HepG2 (cell line): ENCODE data around the gene AGRN. TPM values are rescaled to one million over a fixed set of nuclear protein-coding genes. Genes with fewer than 3 reads are reported as not detected.
A peak's percentile ranks its signal among the peaks of the same experiment; 100 is the strongest.

Experiments
- CBX1 ChIP-seq: IDR thresholded peaks from one replicate; pipeline ENCODE4 v1.6.1; 2016; ENCODE audit warnings: antibody characterized with exemption, low read depth
- GABPB1 ChIP-seq: IDR thresholded peaks from 2 replicates; pipeline ENCODE4 v1.6.1; 2016; ENCODE audit warnings: mild to moderate bottlenecking, missing genetic modification reagents, moderate library complexity, missing compliant biosample characterization
- GLI4 ChIP-seq: sonication (generic); formaldehyde crosslinking; IDR thresholded peaks from 2 replicates; pipeline ENCODE4 v1.5.1; 2020; ENCODE audit warnings: missing genetic modification reagents, mild to moderate bottlenecking, moderate library complexity, borderline replicate concordance
- MAF1 ChIP-seq: sonication (generic); formaldehyde crosslinking; IDR thresholded peaks from 2 replicates; pipeline ENCODE4 v1.5.0; 2020; ENCODE audit warnings: missing genetic modification reagents, borderline replicate concordance
- MEIS2 ChIP-seq: sonication (generic); formaldehyde crosslinking; IDR thresholded peaks from 2 replicates; pipeline ENCODE4 v1.9.0; 2021; ENCODE audit warnings: mild to moderate bottlenecking, missing genetic modification reagents
- NRL ChIP-seq: sonication (generic); formaldehyde crosslinking; IDR thresholded peaks from 2 replicates; pipeline ENCODE4 v1.5.0; 2020; ENCODE audit warnings: missing genetic modification reagents, mild to moderate bottlenecking, moderate library complexity, borderline replicate concordance
- POLR2G ChIP-seq: fragments of 200-400 bp; formaldehyde crosslinking; IDR thresholded peaks from 2 replicates; pipeline ENCODE4 v1.6.1; 2018; ENCODE audit warnings: mild to moderate bottlenecking, low read depth, low read length, moderate library complexity
- RXRB ChIP-seq: IDR thresholded peaks from 2 replicates; pipeline ENCODE4 v1.6.1; 2016; ENCODE audit warnings: borderline replicate concordance, missing genetic modification reagents, missing compliant biosample characterization
- SP5 ChIP-seq: IDR thresholded peaks from 2 replicates; pipeline ENCODE4 v1.6.1; 2016; ENCODE audit warnings: low read depth, borderline replicate concordance
- ZFP1 ChIP-seq: IDR thresholded peaks from 2 replicates; pipeline ENCODE4 v1.6.1; 2016
- ZNF383 ChIP-seq: sonication (generic); formaldehyde crosslinking; IDR thresholded peaks from 2 replicates; pipeline ENCODE4 v1.4.0; 2020; ENCODE audit warnings: missing genetic modification reagents, mild to moderate bottlenecking, borderline replicate concordance
- ZNF446 ChIP-seq: sonication (generic); formaldehyde crosslinking; IDR thresholded peaks from 2 replicates; pipeline ENCODE4 v1.5.0; 2020; ENCODE audit warnings: mild to moderate bottlenecking, missing genetic modification reagents
- ZNF652 ChIP-seq: IDR thresholded peaks from 2 replicates; pipeline ENCODE4 v1.6.1; 2016; ENCODE audit warnings: low read depth, borderline replicate concordance
- ZNF781 ChIP-seq: sonication (generic); formaldehyde crosslinking; IDR thresholded peaks from 2 replicates; pipeline ENCODE4 v1.5.1; 2020; ENCODE audit warnings: borderline replicate concordance, mild to moderate bottlenecking, missing genetic modification reagents; ENCODE audit errors: not compliant biosample characterization
- ZNF792 ChIP-seq: IDR thresholded peaks from 2 replicates; pipeline ENCODE4 v1.6.1; 2016
- ZSCAN25 ChIP-seq: sonication (generic); formaldehyde crosslinking; IDR thresholded peaks from 2 replicates; pipeline ENCODE4 v1.8.0; 2022; ENCODE audit warnings: mild to moderate bottlenecking, missing genetic modification reagents
- ZSCAN29 ChIP-seq: sonication (generic); formaldehyde crosslinking; conservative IDR thresholded peaks from 2 replicates; pipeline ENCODE4 v1.4.0; 2020; ENCODE audit warnings: mild to moderate bottlenecking, missing genetic modification reagents
- polyA plus RNA-seq, 8 experiments: library from polyadenylated mRNA; depleted of rRNA in 3 of 8; stranded (reverse) in 7 of 8; unstranded in 1 of 8; fragments of >200 nt; fragmentation: Illumina TruSeq in 4 of 8; extraction: Trizol in 4 of 8; gene quantifications; 2 replicates each; pipeline versions ENCODE4 v1.2.1 to v1.2.3, GENCODE V29; 2011 to 2016; ENCODE audit warnings: low read depth in 4 of 8, missing spikeins in 1 of 8, mixed read lengths in 1 of 8; ENCODE audit not compliant: insufficient read depth in 1 of 8
- total RNA-seq, 5 experiments: library from RNA; depleted of rRNA; stranded (reverse); fragments of >200 nt; fragmentation: Illumina TruSeq; extraction: Trizol; gene quantifications; 2 replicates each; pipeline ENCODE4 v1.2.3, GENCODE V29; 2016; ENCODE audit warnings: low read depth in 1 of 5
- TF ChIP-seq, protein P1 (sequence below), 2 experiments: sonication (generic) in 1 of 2; formaldehyde crosslinking in 1 of 2; IDR thresholded peaks; 2 replicates each; pipeline versions ENCODE4 v1.4.0 to v1.6.1; 2016 to 2020; ENCODE audit warnings: borderline replicate concordance in 1 of 2, low read depth in 1 of 2, mild to moderate bottlenecking in 1 of 2, missing genetic modification reagents in 1 of 2
- TF ChIP-seq, protein P2 (sequence below): sonication (generic); formaldehyde crosslinking; IDR thresholded peaks from 2 replicates; pipeline ENCODE4 v1.4.0; 2020; ENCODE audit warnings: mild to moderate bottlenecking, missing genetic modification reagents
- TF ChIP-seq, protein P3 (sequence below): sonication (generic); formaldehyde crosslinking; IDR thresholded peaks from 2 replicates; pipeline ENCODE4 v1.5.0; 2020; ENCODE audit warnings: missing genetic modification reagents
- TF ChIP-seq, protein P4 (sequence below): sonication (generic); formaldehyde crosslinking; IDR thresholded peaks from 2 replicates; pipeline ENCODE4 v1.5.0; 2020; ENCODE audit warnings: mild to moderate bottlenecking, missing genetic modification reagents

Gene AGRN
- total and polyA plus RNA-seq, 2 of the 13 experiments (the other 11 are each of a cell fraction or from before 2014, with no cell fraction given), result 29.8 to 65.2 TPM

DNA sequence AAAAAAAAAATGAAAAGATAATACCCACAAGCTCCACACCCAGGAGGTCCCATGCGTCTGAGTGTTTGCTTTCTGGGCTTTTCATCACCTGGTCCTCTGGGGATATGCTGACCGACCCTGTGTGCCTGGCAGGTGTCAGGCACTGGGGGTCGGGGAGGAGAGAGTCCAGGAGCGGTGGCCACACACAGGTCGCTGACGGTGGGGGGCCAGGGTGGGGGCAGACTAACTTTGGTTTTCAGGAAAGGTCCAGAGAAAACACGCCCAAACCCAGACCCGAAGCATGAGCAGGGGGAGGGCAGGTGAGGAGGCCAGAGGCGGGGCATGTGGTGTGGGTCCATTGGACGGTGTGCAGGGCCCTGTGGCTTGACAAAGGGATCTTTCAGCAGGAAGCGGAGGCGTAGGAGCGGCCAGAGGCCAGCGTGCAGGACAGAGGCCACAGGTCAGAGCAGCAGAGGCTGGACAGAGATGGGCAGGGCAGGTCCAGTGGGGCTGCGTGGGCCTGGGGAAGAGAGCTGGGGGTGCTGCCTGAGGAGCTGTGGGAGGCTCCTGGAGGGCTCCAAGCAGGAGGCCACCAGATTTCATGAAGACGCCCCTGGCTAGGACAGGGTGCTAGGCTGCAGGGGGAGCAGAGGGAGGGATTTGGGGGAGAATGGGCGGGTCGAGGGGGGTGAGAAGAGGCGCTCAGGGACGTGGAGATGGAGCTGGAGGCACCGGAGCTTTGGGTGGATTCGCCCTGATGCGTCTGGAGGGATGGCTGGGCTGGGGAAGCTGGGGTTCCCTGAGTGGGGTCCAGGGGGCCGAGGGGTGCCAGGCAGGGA is 38.4 kb downstream of the AGRN start (continued):
- TF ChIP-seq, protein P1, sequence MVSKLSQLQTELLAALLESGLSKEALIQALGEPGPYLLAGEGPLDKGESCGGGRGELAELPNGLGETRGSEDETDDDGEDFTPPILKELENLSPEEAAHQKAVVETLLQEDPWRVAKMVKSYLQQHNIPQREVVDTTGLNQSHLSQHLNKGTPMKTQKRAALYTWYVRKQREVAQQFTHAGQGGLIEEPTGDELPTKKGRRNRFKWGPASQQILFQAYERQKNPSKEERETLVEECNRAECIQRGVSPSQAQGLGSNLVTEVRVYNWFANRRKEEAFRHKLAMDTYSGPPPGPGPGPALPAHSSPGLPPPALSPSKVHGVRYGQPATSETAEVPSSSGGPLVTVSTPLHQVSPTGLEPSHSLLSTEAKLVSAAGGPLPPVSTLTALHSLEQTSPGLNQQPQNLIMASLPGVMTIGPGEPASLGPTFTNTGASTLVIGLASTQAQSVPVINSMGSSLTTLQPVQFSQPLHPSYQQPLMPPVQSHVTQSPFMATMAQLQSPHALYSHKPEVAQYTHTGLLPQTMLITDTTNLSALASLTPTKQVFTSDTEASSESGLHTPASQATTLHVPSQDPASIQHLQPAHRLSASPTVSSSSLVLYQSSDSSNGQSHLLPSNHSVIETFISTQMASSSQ (IDR thresholded peaks at IDR 0.05; ENCODE audit: low read depth), result 0 out of 2 replicates have a peak, but pooled peaks have one; percentile 29
- TF ChIP-seq, protein P1 (CRISPR knock-in tag; IDR thresholded peaks at IDR 0.05; ENCODE audit: borderline replicate concordance), result peak; percentile 39; the same call in 1 of the 2 replicates
- TF ChIP-seq, protein P2, sequence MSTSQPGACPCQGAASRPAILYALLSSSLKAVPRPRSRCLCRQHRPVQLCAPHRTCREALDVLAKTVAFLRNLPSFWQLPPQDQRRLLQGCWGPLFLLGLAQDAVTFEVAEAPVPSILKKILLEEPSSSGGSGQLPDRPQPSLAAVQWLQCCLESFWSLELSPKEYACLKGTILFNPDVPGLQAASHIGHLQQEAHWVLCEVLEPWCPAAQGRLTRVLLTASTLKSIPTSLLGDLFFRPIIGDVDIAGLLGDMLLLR (CRISPR knock-in tag), result peak; percentile 80; the same call in 1 of the 2 replicates
- TF ChIP-seq NRL (CRISPR knock-in tag), result peak; percentile 14; the same call in 1 of the 2 replicates
- peak; percentile 52; the same call in 1 of the 2 replicates for TF ChIP-seq MEIS2 (CRISPR knock-in tag)
- peak; percentile 91 for TF ChIP-seq SP5 (CRISPR knock-in tag)
- TF ChIP-seq MAF1 (CRISPR knock-in tag), result 0 out of 2 replicates have a peak, but pooled peaks have one; percentile 23
- peak; percentile 81; the same call in 1 of the 2 replicates for TF ChIP-seq GLI4 (CRISPR knock-in tag)
- TF ChIP-seq RXRB (CRISPR knock-in tag), result peak; percentile 40; the same call in 1 of the 2 replicates
- TF ChIP-seq ZNF652 (CRISPR knock-in tag), result peak; percentile 10; the same call in 1 of the 2 replicates
- TF ChIP-seq ZSCAN29 (CRISPR knock-in tag), result 0 out of 2 replicates have a peak, but pooled peaks have one; percentile 22
- TF ChIP-seq, protein P3, sequence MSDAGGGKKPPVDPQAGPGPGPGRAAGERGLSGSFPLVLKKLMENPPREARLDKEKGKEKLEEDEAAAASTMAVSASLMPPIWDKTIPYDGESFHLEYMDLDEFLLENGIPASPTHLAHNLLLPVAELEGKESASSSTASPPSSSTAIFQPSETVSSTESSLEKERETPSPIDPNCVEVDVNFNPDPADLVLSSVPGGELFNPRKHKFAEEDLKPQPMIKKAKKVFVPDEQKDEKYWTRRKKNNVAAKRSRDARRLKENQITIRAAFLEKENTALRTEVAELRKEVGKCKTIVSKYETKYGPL, result no peak
- TF ChIP-seq, protein P4, sequence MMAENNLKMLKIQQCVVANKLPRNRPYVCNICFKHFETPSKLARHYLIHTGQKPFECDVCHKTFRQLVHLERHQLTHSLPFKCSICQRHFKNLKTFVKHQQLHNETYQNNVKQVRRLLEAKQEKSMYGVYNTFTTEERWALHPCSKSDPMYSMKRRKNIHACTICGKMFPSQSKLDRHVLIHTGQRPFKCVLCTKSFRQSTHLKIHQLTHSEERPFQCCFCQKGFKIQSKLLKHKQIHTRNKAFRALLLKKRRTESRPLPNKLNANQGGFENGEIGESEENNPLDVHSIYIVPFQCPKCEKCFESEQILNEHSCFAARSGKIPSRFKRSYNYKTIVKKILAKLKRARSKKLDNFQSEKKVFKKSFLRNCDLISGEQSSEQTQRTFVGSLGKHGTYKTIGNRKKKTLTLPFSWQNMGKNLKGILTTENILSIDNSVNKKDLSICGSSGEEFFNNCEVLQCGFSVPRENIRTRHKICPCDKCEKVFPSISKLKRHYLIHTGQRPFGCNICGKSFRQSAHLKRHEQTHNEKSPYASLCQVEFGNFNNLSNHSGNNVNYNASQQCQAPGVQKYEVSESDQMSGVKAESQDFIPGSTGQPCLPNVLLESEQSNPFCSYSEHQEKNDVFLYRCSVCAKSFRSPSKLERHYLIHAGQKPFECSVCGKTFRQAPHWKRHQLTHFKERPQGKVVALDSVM (CRISPR knock-in tag), result peak; percentile 85
- TF ChIP-seq GABPB1 (CRISPR knock-in tag), result peak; percentile 69
- TF ChIP-seq ZNF446, result 0 out of 2 replicates have a peak, but pooled peaks have one; percentile 42
- 0 out of 2 replicates have a peak, but pooled peaks have one; percentile 45 for TF ChIP-seq ZNF792 (CRISPR knock-in tag)
- 0 out of 2 replicates have a peak, but pooled peaks have one; percentile 18 for TF ChIP-seq ZFP1 (CRISPR knock-in tag)
- peak; percentile 96 for TF ChIP-seq ZSCAN25 (CRISPR knock-in tag)
- TF ChIP-seq ZNF383, result peak; percentile 68; the same call in 1 of the 2 replicates
- no peak for TF ChIP-seq ZNF781 (CRISPR knock-in tag)
- TF ChIP-seq POLR2G, result peak; percentile 87
- no peak for TF ChIP-seq CBX1
